CD4-positive, alpha-beta T cell treated with Interleukin-1 beta for 1 hour (primary cell): ENCODE measurements around the gene TMEM240.
"Not testable (repeated sequence)": the region's sequence is repeated elsewhere in the genome, so short reads cannot be mapped to it uniquely, and the experiment has no call there.

ENCODE experiments used
- DNase-seq, 2 donors: peaks; one replicate each; pipeline ENCODE4 v3.0.0-alpha.2; 2020 to 2022

TMEM240 gene

DNA sequence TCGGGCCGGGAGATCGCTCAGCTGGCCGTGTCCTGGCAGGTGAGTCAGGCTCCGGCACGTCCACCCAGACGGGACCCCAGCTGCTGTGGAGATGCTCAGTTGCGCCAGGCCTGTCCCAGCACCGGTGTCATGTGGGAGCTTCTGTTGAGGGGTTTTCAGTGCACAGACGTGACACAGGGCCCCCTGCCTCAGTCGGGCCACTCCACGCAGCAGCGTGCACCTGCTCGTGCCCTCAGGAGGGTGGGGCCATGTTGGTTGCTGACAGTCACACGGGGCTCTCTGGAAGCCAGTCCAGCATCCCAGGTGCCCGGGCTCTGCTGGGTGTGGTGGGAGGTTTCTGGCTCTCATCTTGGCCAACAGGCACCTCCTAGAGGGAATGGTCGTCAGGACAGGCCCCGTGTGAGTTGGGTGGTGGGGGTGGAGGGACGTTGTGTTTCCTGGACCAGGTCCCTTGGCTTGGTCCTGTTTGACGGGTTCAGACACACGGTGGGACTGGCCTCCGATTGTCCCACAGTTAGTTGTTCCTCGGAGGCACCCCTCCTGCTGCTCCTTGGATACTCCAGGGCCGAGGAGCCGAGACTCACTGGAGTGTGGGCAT, 49.7 kb downstream of the TMEM240 start:
- DNase-seq = no peak

DNA sequence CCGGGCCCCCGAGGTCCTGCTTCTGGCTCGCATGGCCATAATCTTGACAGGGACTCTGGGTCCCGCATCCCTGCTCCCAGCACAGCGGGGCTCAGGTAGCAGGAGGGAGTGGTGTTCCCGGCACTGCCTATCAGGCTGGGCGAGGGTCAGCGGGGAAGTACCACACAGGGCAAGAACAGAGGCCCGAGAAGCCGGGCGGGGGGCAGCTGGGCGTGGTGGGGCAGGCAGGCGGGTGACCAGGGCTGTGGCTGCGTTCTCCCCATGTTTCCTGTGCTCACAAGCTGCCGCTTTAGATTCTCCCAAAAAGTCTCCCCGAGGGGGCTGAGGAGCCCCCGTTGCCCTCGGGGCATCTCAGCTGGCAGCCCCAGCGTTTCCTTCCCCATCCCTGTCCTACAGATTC, 50.6 kb downstream of the TMEM240 start:
- DNase-seq = no peak

DNA sequence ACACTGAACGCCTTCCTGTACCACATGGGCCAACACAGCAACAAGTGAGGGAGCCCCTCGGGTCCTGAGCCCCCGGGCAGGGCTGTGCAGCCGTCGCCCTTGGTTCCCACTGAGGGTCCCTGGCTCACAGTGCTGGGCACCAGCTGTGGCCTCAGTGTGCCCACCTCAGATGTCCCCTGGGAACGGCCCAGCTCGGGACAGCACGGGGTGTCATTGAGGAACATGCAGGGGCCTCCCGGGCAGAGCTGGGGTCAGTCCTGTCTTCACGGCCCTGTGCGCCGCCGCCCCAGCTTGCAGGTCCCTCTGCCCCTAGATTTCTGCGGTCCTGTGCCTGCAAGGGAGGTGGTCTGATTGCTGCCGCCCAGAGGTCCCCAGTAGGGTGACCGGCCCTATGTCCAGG, 51.2 kb downstream of the TMEM240 start:
- no peak for DNase-seq

DNA sequence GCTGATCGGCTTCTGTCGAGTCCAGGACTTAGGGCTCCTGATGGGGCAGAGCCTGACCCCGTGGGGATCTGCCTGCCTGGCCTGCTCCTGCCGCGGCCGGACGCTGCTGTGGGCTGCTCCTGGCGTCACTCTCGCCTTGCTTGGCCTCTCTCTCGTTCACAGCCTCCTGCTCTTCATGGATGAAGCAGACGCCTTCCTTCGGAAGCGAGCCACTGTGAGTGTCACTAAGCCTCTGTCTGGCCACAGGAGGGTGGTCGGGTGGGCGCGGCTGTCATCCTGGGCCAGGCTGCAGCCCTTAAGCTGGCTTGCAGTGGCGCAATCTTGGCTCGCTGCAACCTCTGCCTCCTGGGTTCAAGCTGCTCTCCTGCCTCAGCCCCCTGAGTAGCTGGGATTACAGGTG, 52.7 kb downstream of the TMEM240 start:
- DNase-seq = no peak

DNA sequence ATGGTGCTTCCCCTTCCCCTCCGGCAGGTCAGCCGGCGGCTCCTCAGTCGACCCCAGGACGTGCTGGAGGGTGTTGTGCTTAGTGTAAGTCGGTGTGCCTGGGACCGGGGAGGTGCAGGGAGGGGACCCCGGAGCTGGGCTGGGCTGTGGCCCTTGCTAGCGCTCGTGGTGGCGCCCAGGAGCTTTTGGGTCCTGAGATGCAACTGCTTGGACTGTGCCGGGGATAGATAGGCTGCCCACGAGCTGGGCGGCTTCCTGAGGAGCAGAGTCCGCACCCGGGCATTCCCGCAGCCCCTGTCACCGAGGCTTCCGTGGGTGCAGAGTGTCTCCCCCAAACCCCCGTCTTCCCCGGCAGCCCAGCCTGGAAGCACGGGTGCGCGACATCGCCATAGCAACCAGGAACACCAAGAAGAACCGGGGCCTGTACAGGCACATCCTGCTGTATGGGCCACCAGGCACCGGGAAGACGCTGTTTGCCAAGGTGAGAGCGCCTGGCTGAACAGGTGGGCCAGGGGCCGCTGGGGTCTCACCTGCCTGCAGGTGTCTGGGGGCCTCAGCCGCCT, 54.6 kb downstream of the TMEM240 start:
- not testable (repeated sequence) for DNase-seq

DNA sequence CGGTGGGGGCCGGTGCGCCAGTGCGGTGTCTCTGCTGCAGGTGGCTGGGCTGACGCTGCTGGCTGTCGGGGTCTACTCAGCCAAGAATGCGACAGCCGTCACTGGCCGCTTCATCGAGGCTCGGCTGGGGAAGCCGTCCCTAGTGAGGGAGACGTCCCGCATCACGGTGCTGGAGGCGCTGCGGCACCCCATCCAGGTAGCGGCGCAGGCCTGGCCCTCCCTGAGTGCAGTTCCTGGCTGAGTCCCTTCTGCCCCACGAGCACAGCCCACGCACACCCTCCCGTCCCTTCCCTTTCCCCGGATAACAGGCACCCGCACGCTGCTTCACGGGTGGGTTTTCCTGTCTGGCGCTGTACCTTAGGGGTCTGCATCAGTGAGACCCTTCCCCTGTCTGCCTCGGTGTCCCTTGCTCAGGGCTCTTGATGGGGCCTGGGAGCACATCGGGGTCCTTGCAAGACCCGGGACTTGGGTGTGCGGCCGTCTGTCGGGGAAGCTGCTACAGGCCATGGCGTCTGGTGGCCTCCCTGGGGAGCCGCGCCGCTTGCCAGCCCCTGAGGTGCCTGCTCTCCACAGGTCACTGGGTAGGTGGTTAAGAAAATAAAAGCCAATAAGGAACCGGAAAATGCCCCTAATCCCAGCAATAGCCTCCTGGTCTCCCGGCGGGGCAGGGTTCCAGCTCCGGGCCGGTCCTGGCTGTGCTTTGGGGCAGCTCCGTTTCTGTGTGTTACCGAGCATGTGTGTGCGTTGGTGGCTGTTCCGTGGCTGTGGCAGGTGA, 55.3 kb downstream of the TMEM240 start:
- not testable (repeated sequence) for DNase-seq
